HFFc6 (cell line): ENCODE results near the gene MARCKSL1. TPM values are rescaled to one million over a fixed set of nuclear protein-coding genes. Genes with fewer than 3 reads are reported as not detected.

Experiments
- DNase-seq: peaks from one replicate; pipeline ENCODE4 v3.0.0-alpha.2; 2018
- H3K27ac Mint-ChIP-seq: 2 replicates; pipeline ENCODE4 v1.8.0; 2020; ENCODE audit warnings: mild to moderate bottlenecking, mixed read lengths
- H3K27me3 Mint-ChIP-seq: 2 replicates; pipeline ENCODE4 v1.8.0; 2021; ENCODE audit warnings: mild to moderate bottlenecking, moderate library complexity, mixed read lengths; ENCODE audit not compliant: insufficient read depth
- H3K36me3 Mint-ChIP-seq: 2 replicates; pipeline ENCODE4 v1.8.0; 2021; ENCODE audit warnings: low read depth, mixed read lengths
- H3K4me1 Mint-ChIP-seq: 2 replicates; pipeline ENCODE4 v1.8.0; 2020; ENCODE audit warnings: low read depth, mixed read lengths
- H3K4me3 Mint-ChIP-seq: 2 replicates; pipeline ENCODE4 v1.8.0; 2020; ENCODE audit warnings: mild to moderate bottlenecking, moderate library complexity, mixed read lengths
- H3K9me3 Mint-ChIP-seq: 2 replicates; pipeline ENCODE4 v1.8.0; 2020; ENCODE audit warnings: mild to moderate bottlenecking, mixed read lengths
- total RNA-seq, 6 experiments: library from RNA; stranded (reverse); fragmentation: NEBNext Ultra II Directional; extraction: Animal tissue kit (Norgen Biotek cat#: 25700); gene quantifications; 2 replicates in 1 of 6; 3 replicates in 5 of 6; pipeline ENCODE4 v1.2.3, GENCODE V29; 2021
- TF ChIP-seq, protein P1 (sequence below): fragments of 200-600 bp; sonication (generic); IDR thresholded peaks from 2 replicates; pipeline ENCODE4 v1.5.0; 2021; ENCODE audit warnings: antibody characterized with exemption, mild to moderate bottlenecking

The MARCKSL1 gene
- total RNA-seq, 6 experiments from 2014 or later = 7.8 to 12.8 (median 11.4) TPM

DNA sequence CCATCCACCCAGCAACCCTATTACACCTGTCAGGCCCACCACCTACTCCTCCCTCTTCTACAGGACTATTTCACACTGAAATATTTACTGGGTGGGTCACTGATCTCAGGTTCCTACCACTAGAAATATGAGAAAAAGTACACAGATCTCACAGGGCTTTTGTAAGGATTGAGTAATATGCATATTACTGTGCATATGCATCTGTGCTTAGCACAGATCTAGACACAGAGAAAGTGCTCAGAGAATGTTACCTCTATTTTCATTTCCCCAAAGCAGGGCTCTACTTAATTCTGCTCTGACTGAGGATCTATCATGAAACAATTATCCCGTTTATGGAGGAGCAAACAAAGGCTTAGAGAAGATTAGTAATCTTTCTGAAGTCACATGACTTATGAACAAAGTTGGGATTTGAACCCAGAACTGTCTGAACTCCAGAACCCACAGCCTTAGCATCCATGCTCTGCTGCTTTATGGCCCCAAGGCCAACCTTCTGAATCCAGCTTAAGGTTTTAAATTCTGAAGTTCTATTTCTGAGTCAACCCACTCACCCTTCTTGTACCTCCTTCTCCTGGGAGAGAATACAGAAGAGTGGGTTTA lies 38.1 kb upstream of the MARCKSL1 start:
- peaks cover 2% of the 10 kb centered on the region; the same call in 1 of the 2 replicates for H3K27me3 Mint-ChIP-seq
- TF ChIP-seq, protein P1, sequence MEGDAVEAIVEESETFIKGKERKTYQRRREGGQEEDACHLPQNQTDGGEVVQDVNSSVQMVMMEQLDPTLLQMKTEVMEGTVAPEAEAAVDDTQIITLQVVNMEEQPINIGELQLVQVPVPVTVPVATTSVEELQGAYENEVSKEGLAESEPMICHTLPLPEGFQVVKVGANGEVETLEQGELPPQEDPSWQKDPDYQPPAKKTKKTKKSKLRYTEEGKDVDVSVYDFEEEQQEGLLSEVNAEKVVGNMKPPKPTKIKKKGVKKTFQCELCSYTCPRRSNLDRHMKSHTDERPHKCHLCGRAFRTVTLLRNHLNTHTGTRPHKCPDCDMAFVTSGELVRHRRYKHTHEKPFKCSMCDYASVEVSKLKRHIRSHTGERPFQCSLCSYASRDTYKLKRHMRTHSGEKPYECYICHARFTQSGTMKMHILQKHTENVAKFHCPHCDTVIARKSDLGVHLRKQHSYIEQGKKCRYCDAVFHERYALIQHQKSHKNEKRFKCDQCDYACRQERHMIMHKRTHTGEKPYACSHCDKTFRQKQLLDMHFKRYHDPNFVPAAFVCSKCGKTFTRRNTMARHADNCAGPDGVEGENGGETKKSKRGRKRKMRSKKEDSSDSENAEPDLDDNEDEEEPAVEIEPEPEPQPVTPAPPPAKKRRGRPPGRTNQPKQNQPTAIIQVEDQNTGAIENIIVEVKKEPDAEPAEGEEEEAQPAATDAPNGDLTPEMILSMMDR = no peak
- H3K9me3 Mint-ChIP-seq = no peaks in the 10 kb centered on the region
- peaks cover 2% of the 10 kb centered on the region for H3K36me3 Mint-ChIP-seq
- DNase-seq = no peak
- peaks cover 5% of the 10 kb centered on the region; the same call in 1 of the 2 replicates for H3K4me1 Mint-ChIP-seq
- no peak overlapping the region for H3K4me3 Mint-ChIP-seq
- no peak overlapping the region for H3K27ac Mint-ChIP-seq

GRCh38 chr1:32372149-32372756 lies 36.2 kb upstream of the MARCKSL1 start:
- Mint-ChIP-seq H3K4me3 (no peak overlapping the region), H3K4me1 (peaks cover 5% of the 10 kb centered on the region; the same call in 1 of the 2 replicates), H3K27ac (no peak overlapping the region), H3K9me3 (no peaks in the 10 kb centered on the region), H3K27me3 (peaks cover 2% of the 10 kb centered on the region; the same call in 1 of the 2 replicates), H3K36me3 (no peaks in the 10 kb centered on the region)
- TF ChIP-seq, protein P1 = no peak
- DNase-seq = no peak

GRCh38 chr1:32367912-32368635 lies 32.0 kb upstream of the MARCKSL1 start:
- Mint-ChIP-seq H3K9me3 (no peaks in the 10 kb centered on the region), H3K4me3 (no peak overlapping the region), H3K4me1 (peaks cover 5% of the 10 kb centered on the region; the same call in 1 of the 2 replicates), H3K27ac (no peak overlapping the region), H3K27me3 (no peaks in the 10 kb centered on the region), H3K36me3 (peaks cover 8% of the 10 kb centered on the region)
- no peak for DNase-seq
- TF ChIP-seq, protein P1 = no peak

GRCh38 chr1:32365445-32365844 lies 29.4 kb upstream of the MARCKSL1 start:
- Mint-ChIP-seq H3K27me3 (peaks cover 6% of the 10 kb centered on the region), H3K4me3 (no peak overlapping the region), H3K27ac (no peak overlapping the region), H3K36me3 (peaks cover 16% of the 10 kb centered on the region), H3K4me1 (peaks cover 5% of the 10 kb centered on the region; the same call in 1 of the 2 replicates), H3K9me3 (peaks cover 4% of the 10 kb centered on the region; the same call in 1 of the 2 replicates)
- no peak for DNase-seq
- TF ChIP-seq, protein P1 = no peak

DNA sequence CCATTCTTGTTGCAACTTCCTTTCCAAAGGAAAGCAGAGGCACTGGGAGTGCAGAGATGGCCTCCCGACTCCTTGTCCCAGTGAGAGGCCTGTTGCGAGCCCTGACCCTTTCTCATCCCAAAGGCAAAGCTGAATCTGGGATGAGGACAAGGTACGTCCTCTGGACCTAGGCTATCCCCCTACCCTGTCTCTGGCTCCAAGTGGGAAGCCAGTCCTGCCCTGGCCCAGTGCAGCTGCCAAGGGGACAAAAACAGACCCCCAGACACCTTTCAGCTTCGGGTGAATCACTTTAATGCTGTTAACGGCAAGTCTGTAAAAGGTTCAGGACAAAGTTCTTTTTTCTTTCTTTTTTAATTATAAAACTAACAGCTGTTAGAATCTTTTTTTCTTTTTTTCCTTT lies 28.8 kb upstream of the MARCKSL1 start:
- Mint-ChIP-seq H3K27me3 (peaks cover 6% of the 10 kb centered on the region), H3K4me3 (no peak overlapping the region), H3K9me3 (peaks cover 4% of the 10 kb centered on the region; the same call in 1 of the 2 replicates), H3K27ac (no peak overlapping the region), H3K4me1 (peaks cover 5% of the 10 kb centered on the region; the same call in 1 of the 2 replicates), H3K36me3 (peaks cover 17% of the 10 kb centered on the region)
- no peak for DNase-seq
- TF ChIP-seq, protein P1 = no peak
